ENCODE results near the gene DNAH14.

- TF ChIP-seq, protein P1, sequence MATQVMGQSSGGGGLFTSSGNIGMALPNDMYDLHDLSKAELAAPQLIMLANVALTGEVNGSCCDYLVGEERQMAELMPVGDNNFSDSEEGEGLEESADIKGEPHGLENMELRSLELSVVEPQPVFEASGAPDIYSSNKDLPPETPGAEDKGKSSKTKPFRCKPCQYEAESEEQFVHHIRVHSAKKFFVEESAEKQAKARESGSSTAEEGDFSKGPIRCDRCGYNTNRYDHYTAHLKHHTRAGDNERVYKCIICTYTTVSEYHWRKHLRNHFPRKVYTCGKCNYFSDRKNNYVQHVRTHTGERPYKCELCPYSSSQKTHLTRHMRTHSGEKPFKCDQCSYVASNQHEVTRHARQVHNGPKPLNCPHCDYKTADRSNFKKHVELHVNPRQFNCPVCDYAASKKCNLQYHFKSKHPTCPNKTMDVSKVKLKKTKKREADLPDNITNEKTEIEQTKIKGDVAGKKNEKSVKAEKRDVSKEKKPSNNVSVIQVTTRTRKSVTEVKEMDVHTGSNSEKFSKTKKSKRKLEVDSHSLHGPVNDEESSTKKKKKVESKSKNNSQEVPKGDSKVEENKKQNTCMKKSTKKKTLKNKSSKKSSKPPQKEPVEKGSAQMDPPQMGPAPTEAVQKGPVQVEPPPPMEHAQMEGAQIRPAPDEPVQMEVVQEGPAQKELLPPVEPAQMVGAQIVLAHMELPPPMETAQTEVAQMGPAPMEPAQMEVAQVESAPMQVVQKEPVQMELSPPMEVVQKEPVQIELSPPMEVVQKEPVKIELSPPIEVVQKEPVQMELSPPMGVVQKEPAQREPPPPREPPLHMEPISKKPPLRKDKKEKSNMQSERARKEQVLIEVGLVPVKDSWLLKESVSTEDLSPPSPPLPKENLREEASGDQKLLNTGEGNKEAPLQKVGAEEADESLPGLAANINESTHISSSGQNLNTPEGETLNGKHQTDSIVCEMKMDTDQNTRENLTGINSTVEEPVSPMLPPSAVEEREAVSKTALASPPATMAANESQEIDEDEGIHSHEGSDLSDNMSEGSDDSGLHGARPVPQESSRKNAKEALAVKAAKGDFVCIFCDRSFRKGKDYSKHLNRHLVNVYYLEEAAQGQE (IDR thresholded peaks at IDR 0.05; ENCODE audit: low read depth): no peak
- TF ChIP-seq CTCF (IDR thresholded peaks at IDR 0.05 in 2 of 3, conservative IDR thresholded peaks at IDR 0.05 in 1 of 3; ENCODE audit: borderline replicate concordance in 1 of 3, insufficient read depth in 1 of 3, low read depth in 2 of 3, low read length in 2 of 3): no peak
- TF ChIP-seq EGR1 (IDR thresholded peaks at IDR 0.05; ENCODE audit: low read depth): no peak
- no peak for TF ChIP-seq POLR2AphosphoS5 (IDR thresholded peaks at IDR 0.05; ENCODE audit: low read depth, low read length)
- no peak for TF ChIP-seq EZH2 (IDR thresholded peaks at IDR 0.05)
- no peak for TF ChIP-seq SIN3A (IDR thresholded peaks at IDR 0.05; ENCODE audit: low read depth)
- no peak for TF ChIP-seq ATF3 (IDR thresholded peaks at IDR 0.05)
- no peak for TF ChIP-seq CBX3 (IDR thresholded peaks at IDR 0.05; ENCODE audit: low read depth)
- TF ChIP-seq POLR2A (IDR thresholded peaks at IDR 0.05; ENCODE audit: borderline replicate concordance, extremely low read depth, insufficient read depth, insufficient read length): no peak
- TF ChIP-seq SP1 (IDR thresholded peaks at IDR 0.05; ENCODE audit: low read depth): no peak
- TF ChIP-seq RAD21 (IDR thresholded peaks at IDR 0.05; ENCODE audit: low read depth): no peak
- TF ChIP-seq TCF7L2 (IDR thresholded peaks at IDR 0.05; ENCODE audit: borderline replicate concordance, extremely low read depth, insufficient read depth, insufficient read length): no peak
Measured at GRCh38 chr1:224939844-224940425, 10.5 kb downstream of the DNAH14 start.
